Measurements from ENCODE around the gene RFK. TPM values are rescaled to one million over a fixed set of nuclear protein-coding genes. Genes with fewer than 3 reads are reported as not detected.
"Not testable (repeated sequence)": the region's sequence is repeated elsewhere in the genome, so short reads cannot be mapped to it uniquely, and the experiment has no call there.

The RFK gene
- total RNA-seq, result 7.7 and 8.0 TPM in 2 replicates

- POLR2A ChIA-PET, result interaction anchor here (0.6 to 2.8 kb wide), 12 partner anchors 10 to 783 kb away, joined by 3 to 14 read pairs (median 6); partner anchors contain the start of genes GCNT1 and VPS13A
- Mint-ChIP-seq H3K27me3 (no peaks in the 10 kb centered on the region), H3K36me3 (ENCODE audit: low read depth) (peaks cover 18% of the 10 kb centered on the region), H3K9me3 (no peaks in the 10 kb centered on the region), H3K4me1 (peaks cover 22% of the 10 kb centered on the region), H3K27ac (peak within 1 kb of the TSS; percentile 99), H3K4me3 (peak within 1 kb of the TSS; percentile 99)
- intact Hi-C loops (cut with micrococcal nuclease), result loop anchor here (1.0 to 10.0 kb wide), 11 partner anchors 52 to 1440 kb away; partner anchors contain the start of genes C9orf40, CARNMT1, GCNT1 and NMRK1
- TF ChIP-seq, protein P1, sequence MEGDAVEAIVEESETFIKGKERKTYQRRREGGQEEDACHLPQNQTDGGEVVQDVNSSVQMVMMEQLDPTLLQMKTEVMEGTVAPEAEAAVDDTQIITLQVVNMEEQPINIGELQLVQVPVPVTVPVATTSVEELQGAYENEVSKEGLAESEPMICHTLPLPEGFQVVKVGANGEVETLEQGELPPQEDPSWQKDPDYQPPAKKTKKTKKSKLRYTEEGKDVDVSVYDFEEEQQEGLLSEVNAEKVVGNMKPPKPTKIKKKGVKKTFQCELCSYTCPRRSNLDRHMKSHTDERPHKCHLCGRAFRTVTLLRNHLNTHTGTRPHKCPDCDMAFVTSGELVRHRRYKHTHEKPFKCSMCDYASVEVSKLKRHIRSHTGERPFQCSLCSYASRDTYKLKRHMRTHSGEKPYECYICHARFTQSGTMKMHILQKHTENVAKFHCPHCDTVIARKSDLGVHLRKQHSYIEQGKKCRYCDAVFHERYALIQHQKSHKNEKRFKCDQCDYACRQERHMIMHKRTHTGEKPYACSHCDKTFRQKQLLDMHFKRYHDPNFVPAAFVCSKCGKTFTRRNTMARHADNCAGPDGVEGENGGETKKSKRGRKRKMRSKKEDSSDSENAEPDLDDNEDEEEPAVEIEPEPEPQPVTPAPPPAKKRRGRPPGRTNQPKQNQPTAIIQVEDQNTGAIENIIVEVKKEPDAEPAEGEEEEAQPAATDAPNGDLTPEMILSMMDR (IDR thresholded peaks at IDR 0.05), result no peak
- DNase-seq, result peak; percentile 98
- CTCF ChIA-PET, result interaction anchor here (0.6 to 2.1 kb wide), 8 partner anchors 9 to 773 kb away, joined by 3 to 15 read pairs (median 6); partner anchors contain the start of gene GCNT1
- peak; percentile 90 for ATAC-seq (ENCODE audit: low read depth)
Observed at GRCh38 chr9:76394195-76394959, at the start of gene RFK. TSS of gene RFK (minus strand) at chr9:76394426. CDS start at chr9:76394171, 255 bp downstream.

DNA sequence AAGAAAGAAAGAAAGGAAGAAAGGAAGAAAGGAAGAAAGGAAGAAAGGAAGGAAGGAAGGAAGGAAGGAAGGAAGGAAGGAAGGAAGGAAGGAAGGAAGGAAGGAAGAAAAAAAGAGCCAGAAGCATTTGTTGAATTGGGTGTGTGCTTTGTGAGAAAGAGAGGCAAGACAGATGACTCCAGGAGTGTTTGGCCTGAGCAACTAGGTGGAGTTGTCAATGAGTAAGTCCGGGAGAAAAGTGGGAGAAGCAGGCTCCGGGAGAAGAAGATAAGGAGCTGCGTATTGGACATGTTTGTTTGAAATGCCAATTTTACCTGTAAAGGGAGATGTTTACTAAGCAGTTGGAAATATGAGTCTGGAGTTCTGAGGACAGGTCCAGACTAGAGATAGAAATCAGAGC lies 49.7 kb upstream of the RFK start:
- intact Hi-C loops (cut with micrococcal nuclease), result no loop called here
- CTCF ChIA-PET, result interaction anchor here (1.5 to 7.2 kb wide), 2 partner anchors 213 to 263 kb away, joined by 3 to 76 read pairs; no protein-coding TSS in a partner anchor
- TF ChIP-seq, protein P1 (IDR thresholded peaks at IDR 0.05), result no peak
- Mint-ChIP-seq H3K4me1 (peaks cover 3% of the 10 kb centered on the region), H3K36me3 (ENCODE audit: low read depth) (no peaks in the 10 kb centered on the region), H3K4me3 (no peak overlapping the region), H3K27me3 (no peaks in the 10 kb centered on the region), H3K9me3 (peaks cover 2% of the 10 kb centered on the region), H3K27ac (no peak overlapping the region)
- POLR2A ChIA-PET, result no interaction called here
- DNase-seq, result no peak
- no peak for ATAC-seq (ENCODE audit: low read depth)

GRCh38 chr9:76441551-76442322 lies 47.5 kb upstream of the RFK start:
- no peak for ATAC-seq (ENCODE audit: low read depth)
- H3K4me1 Mint-ChIP-seq, result peaks cover 3% of the 10 kb centered on the region
- ChIA-PET CTCF (interaction anchor here (1.1 to 1.6 kb wide), 2 partner anchors 261 to 271 kb away, joined by 3 to 4 read pairs; no protein-coding TSS in a partner anchor), POLR2A (interaction anchor here (1.2 kb wide), 1 partner anchor 47 kb away, joined by 5 read pairs; the partner anchor contains the start of gene RFK)
- intact Hi-C loops (cut with micrococcal nuclease), result no loop called here
- TF ChIP-seq, protein P1 (IDR thresholded peaks at IDR 0.05), result no peak
- H3K4me3 Mint-ChIP-seq, result no peak overlapping the region
- H3K27ac Mint-ChIP-seq, result no peak overlapping the region
- no peak for DNase-seq
- no peaks in the 10 kb centered on the region for H3K36me3 Mint-ChIP-seq (ENCODE audit: low read depth)
- no peaks in the 10 kb centered on the region for H3K27me3 Mint-ChIP-seq
- peaks cover 2% of the 10 kb centered on the region for H3K9me3 Mint-ChIP-seq

DNA sequence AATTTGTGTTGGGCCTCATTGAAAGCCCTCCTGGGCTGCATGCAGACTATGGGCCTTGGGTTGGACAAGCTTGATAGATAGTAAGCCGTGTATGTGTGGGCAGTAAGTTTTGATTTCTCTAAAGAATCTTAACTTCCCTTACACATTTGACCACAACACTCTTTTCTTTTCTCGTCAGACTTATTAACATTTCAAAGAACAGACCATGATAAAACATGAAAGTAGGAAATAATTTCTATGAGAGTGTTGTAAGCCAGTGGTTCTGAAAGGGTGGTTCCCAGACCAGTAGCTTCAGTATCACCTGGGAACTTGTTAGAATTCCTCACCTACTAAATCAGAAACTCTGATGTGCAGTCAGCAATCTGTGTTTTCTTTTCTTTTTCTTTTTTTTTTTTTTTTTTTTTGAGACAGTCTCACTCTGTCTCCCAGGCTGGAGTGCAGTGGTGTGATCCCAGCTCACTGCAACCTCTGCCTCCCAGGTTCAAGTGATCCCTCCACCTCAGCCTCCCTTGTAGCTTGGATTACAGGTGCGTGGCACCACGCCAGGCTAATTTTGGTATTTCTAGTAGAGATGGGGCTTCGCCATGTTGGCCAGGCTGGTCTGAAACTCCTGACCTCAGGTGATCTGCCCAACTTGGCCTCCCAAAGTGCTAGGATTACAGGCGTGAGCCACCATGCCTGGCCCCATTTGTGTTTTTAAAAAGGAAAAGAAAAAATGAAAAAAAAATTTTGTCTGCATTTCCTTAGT lies 44.8 kb upstream of the RFK start:
- Mint-ChIP-seq H3K4me1 (peaks cover 3% of the 10 kb centered on the region), H3K27me3 (no peaks in the 10 kb centered on the region), H3K27ac (no peak overlapping the region), H3K9me3 (peaks cover 2% of the 10 kb centered on the region), H3K4me3 (no peak overlapping the region), H3K36me3 (ENCODE audit: low read depth) (no peaks in the 10 kb centered on the region)
- ChIA-PET CTCF (no interaction called here), POLR2A (no interaction called here)
- TF ChIP-seq, protein P1 (IDR thresholded peaks at IDR 0.05), result no peak
- intact Hi-C loops (cut with micrococcal nuclease), result no loop called here
- no peak for ATAC-seq (ENCODE audit: low read depth)
- DNase-seq, result no peak

GRCh38 chr9:76437017-76437699 lies 42.9 kb upstream of the RFK start:
- H3K27ac Mint-ChIP-seq; H3K9me3 Mint-ChIP-seq; POLR2A ChIA-PET; intact Hi-C loops (cut with micrococcal nuclease); H3K4me1 Mint-ChIP-seq; H3K36me3 Mint-ChIP-seq (ENCODE audit: low read depth); ATAC-seq (ENCODE audit: low read depth); H3K27me3 Mint-ChIP-seq; DNase-seq; CTCF ChIA-PET; H3K4me3 Mint-ChIP-seq: not testable (repeated sequence)

- ATAC-seq (ENCODE audit: low read depth); H3K4me1 Mint-ChIP-seq; DNase-seq; H3K4me3 Mint-ChIP-seq; H3K36me3 Mint-ChIP-seq (ENCODE audit: low read depth); H3K27me3 Mint-ChIP-seq; CTCF ChIA-PET; intact Hi-C loops (cut with micrococcal nuclease); H3K27ac Mint-ChIP-seq; H3K9me3 Mint-ChIP-seq; POLR2A ChIA-PET: not testable (repeated sequence)
Observed at GRCh38 chr9:76434897-76435296, 40.7 kb upstream of the RFK start.

Data from activated B cell treated with CpG ODN at 0.5 μM for 24 hours (primary cell).